HEK293T (cell line): ENCODE results near the gene SOX13.

Experiments
- ELF4 ChIP-seq: fragments of 450-650 bp; IDR thresholded peaks from 2 replicates; pipeline ENCODE4 v1.6.1; 2017; ENCODE audit warnings: antibody characterized with exemption
- FOXA1 ChIP-seq: fragments of 450-650 bp; IDR thresholded peaks from 2 replicates; pipeline ENCODE4 v1.6.1; 2016; ENCODE audit warnings: mild to moderate bottlenecking
- L3MBTL2 ChIP-seq: fragments of 450-650 bp; conservative IDR thresholded peaks from 2 replicates; pipeline ENCODE4 v1.6.1; 2016; ENCODE audit warnings: mild to moderate bottlenecking
- NFRKB ChIP-seq: fragments of 450-650 bp; IDR thresholded peaks from 2 replicates; pipeline ENCODE4 v1.6.1; 2016; ENCODE audit warnings: mild to moderate bottlenecking, moderate library complexity
- SP1 ChIP-seq: fragments of 450-650 bp; IDR thresholded peaks from 2 replicates; pipeline ENCODE4 v1.6.1; 2017

DNA sequence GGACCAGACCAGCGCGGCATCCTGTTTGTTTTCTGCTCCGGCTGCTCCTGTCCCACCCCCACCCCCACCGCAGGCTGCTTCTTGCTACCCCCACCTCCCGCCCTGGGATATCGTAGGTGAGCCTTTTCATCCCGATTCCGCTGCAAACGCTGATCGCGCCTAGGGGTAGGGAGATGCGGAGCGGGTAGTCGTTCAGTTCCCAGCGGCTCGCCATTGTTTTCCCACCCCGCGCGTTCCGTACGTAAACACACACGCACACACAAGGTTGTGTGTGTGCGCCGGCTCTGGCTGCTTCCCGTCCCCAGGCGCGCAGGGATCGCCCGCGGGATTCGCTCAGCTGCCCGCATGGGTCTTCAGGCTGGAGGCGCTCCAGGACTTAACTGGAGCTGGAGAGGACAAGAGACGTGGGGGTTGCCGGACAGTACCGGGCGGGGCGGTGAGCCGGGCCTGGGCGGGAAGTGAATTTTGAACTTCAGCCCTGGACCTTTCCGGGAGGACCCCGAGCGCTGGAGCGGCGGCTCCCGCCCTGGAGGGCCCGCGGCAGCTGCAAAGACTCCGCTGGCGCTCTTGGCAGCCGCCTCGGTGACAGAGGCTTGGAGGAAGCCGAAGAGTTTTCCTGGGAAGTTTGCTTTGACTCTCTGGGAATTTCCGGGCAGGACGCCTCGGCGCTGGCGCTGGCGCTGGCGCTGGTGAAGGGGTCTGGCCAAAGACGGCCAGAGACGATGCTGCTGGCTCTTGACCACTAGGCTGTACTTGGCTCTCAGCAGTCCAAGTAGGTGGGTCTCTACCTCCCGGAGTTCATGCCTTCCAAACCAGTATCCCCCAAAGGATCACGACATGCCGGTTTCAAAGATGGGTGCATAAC lies 1.6 kb downstream of the SOX13 start:
- TF ChIP-seq NFRKB (no peak), SP1 (no peak), ELF4 (no peak), FOXA1 (no peak), L3MBTL2 (no peak)
